CD4-positive, alpha-beta T cell treated with Interleukin-4 for 4 hours (primary cell): ENCODE results near the gene LMBR1.
"Not testable (repeated sequence)": the region's sequence is repeated elsewhere in the genome, so short reads cannot be mapped to it uniquely, and the experiment has no call there.

Experiments
- DNase-seq: peaks from one replicate; pipeline ENCODE4 v3.0.0-alpha.2; 2020

Gene LMBR1

DNA sequence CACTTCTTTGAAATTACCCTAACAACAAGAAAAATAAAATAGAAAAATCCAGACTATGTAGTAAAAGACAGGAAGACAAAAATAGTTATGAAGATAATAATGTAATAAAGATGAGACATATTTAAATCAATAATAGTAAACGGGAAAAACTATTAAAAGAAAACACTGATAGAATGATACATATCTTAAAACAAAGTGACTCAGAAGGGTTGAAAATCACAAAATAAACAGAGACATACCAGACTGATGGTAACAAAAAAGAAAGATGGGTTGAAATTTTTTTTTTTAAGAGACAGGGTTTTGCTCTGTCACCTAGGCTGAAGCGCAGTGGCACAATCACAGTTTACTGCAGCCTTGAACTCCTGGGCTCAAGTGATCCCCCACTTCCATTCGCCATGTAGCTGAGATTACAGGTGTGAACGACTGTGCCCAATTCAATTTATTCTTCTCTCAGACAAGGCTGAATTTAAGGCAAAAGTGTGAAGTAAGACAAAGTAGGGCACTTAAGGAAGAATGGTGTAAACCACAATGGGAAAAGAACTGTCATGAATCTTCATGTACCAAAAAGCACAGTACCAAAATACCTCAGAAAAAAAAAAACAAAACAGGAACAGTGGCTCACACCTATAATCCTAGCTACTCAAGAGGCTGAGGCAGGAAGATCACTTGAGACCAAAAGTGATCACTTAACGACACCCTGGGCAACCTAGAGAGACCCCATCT lies 47.4 kb downstream of the LMBR1 start:
- no peak for DNase-seq

- DNase-seq = not testable (repeated sequence)
These were observed 49.4 kb downstream of the LMBR1 start for GRCh38 chr7:156843582-156843981.

GRCh38 chr7:156843157-156843556 lies 49.8 kb downstream of the LMBR1 start:
- no peak for DNase-seq

- no peak for DNase-seq
These were observed 50.2 kb downstream of the LMBR1 start for GRCh38 chr7:156842740-156843140.

DNA sequence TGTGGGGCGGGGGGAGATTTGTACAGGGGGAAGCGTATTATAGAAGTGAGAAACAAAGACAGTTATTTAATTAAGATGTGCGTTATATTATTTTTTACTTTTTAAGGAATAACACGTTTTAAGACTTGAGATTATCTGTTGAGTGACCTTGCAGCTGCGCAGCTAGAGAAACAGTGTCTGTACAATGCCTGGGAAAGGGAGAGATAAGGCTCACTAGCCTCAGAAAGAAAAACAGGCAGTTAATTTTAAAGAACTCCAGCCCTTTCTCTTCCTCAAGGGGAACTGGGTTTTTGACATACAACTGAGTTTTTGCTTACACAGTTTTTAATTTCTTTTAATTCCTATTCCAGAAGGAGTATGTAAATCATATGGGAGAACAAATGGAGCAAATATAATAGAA lies 50.7 kb downstream of the LMBR1 start:
- DNase-seq = no peak

GRCh38 chr7:156841497-156841896 lies 51.5 kb downstream of the LMBR1 start:
- DNase-seq = no peak

- no peak for DNase-seq
These were observed 52.8 kb downstream of the LMBR1 start for GRCh38 chr7:156840134-156840533.

DNA sequence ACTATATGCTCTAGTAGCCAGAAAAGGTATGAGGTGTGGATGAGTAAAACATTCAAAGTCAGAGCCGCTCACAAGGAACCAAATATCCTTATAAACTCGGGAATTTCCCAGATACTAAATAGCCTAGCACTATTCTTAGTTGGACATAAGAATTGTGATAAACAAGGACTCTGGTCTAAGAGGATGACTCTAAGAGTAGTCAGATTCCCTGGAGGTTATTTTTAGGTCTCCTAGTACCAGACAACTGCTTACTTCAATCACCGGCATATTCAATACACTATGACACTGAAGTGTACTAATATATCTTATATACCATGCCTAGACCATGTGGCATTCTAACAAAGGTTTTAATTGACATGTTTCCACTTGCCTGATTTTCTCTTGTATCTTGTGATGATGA lies 56.5 kb downstream of the LMBR1 start:
- DNase-seq = no peak

- no peak for DNase-seq
These were observed 58.5 kb downstream of the LMBR1 start for GRCh38 chr7:156834462-156834861.

DNA sequence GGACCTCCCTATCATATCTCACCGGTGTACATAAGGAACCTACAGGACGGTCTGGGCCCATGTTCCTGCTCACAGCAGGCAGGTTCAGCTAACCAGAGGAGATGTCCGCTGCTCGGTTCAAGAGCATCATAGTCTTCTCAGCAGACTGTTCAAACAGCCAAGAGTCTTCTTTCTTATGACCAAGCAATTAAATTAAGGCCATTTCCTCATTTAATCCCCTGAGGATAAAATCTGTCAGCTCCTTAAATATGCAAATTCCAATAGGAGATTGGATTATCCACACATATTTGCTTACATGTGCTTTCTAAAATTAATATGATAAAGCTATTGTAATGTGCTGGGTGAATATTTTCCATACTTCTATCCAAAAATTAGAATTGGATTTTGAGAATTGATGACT lies 59.7 kb downstream of the LMBR1 start:
- no peak for DNase-seq

DNA sequence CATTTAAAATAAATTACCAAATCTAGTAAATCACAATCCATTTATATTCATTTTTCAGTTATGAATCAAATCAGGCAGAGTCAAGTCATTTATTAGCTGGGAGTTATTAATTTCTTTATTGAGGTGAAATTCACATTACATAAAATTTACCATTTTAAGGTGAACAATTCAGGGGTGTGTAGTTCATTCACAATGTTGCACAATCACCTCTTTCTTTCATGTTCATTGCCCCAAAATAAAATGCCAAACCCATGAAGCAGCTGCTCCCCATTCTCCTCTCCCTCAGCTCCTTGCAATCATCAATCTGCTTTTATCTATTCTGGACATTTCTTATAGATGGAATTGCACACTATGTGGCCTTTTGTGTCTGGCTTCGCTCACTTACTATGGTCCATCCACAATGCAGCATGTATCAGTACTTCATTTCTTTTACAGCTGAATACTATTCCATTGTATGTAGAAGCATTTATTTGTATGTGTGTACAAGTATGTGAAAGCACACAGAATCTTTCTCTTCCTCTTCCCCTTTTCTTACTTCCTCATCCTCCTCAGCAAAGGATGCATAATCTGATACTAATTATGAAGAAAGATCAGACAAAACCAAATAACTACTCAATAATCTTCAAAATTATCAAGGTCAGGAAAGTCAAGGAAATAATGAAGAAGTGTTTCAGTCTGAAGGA lies 60.6 kb downstream of the LMBR1 start:
- no peak for DNase-seq

DNA sequence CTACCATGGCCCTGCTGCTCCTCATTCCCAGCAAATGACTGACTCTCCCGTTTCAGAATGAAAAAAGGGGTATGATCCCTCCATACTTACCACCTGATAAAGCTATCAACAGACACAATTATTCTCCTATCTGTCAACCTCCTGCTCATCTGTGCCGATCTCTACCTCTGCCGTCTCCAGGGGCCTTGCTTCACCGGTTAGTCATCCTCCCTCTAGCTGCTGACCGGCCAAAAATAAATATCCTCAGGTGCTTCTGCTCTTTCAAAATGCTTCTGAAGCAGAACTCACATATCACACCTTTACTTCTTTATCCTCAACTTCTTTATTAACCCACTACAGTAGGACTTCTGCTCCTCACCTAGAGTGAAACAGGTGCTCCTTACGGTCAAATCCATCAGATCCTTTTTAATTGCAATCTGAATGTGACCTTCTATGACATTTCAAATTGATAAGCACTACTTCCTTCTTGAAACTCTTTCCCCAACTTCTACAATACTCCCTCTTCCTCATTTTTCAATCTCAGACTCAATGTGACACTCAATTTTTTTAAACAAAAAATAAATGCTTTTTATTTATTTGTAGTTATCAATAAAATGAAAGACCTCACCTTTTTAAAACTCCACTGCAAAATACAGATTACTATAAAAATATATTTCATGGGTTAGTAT lies 63.2 kb downstream of the LMBR1 start:
- no peak for DNase-seq

GRCh38 chr7:156827587-156828203 lies 65.3 kb downstream of the LMBR1 start:
- no peak for DNase-seq

- no peak for DNase-seq
These were observed 69.5 kb downstream of the LMBR1 start for GRCh38 chr7:156823435-156823834.

GRCh38 chr7:156820445-156821063 lies 72.4 kb downstream of the LMBR1 start:
- no peak for DNase-seq

GRCh38 chr7:156819733-156820295 lies 73.2 kb downstream of the LMBR1 start:
- no peak for DNase-seq

- DNase-seq = no peak
These were observed 74.8 kb downstream of the LMBR1 start for GRCh38 chr7:156818133-156818532.

GRCh38 chr7:156816943-156817572 lies 75.9 kb downstream of the LMBR1 start:
- DNase-seq = peak; percentile 27

GRCh38 chr7:156811706-156812105 lies 81.3 kb downstream of the LMBR1 start:
- no peak for DNase-seq

GRCh38 chr7:156803656-156804055 lies 89.3 kb downstream of the LMBR1 start:
- DNase-seq = not testable (repeated sequence)

DNA sequence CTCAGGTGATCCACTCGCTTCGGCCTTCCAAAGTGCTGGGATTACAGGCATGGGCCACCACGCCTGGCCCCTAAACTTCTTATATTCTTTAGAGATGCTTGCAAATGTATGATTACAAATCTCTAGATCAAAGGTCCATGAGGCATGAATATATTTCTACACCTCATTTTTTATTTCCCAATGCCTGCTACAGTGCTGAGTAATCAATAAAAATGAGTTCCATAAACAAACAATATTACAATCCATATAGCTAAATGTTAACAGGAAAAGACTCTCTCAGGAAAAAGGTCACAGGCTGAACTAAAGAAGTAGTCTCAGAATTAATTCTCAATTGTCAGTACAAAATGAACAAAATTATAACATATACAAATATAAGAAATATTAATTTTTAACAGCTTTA lies 90.8 kb downstream of the LMBR1 start:
- DNase-seq = no peak

GRCh38 chr7:156795415-156795814 lies 97.6 kb downstream of the LMBR1 start:
- DNase-seq = no peak
